Stimulated activated CD4-positive, alpha-beta T cell treated with anti-CD3 and anti-CD28 coated beads, Interleukin-15, amount 100 ng/mL, for 48 hours (primary cell): Measurements from ENCODE around the gene LRCH1.
"Not testable (repeated sequence)": the region's sequence is repeated elsewhere in the genome, so short reads cannot be mapped to it uniquely, and the experiment has no call there.

ENCODE experiments used
- DNase-seq, 2 donors: peaks; one replicate each; pipeline ENCODE4 v3.0.0-alpha.2; 2020; ENCODE audit warnings: low read depth in 2 of 2

LRCH1 gene, protein sequence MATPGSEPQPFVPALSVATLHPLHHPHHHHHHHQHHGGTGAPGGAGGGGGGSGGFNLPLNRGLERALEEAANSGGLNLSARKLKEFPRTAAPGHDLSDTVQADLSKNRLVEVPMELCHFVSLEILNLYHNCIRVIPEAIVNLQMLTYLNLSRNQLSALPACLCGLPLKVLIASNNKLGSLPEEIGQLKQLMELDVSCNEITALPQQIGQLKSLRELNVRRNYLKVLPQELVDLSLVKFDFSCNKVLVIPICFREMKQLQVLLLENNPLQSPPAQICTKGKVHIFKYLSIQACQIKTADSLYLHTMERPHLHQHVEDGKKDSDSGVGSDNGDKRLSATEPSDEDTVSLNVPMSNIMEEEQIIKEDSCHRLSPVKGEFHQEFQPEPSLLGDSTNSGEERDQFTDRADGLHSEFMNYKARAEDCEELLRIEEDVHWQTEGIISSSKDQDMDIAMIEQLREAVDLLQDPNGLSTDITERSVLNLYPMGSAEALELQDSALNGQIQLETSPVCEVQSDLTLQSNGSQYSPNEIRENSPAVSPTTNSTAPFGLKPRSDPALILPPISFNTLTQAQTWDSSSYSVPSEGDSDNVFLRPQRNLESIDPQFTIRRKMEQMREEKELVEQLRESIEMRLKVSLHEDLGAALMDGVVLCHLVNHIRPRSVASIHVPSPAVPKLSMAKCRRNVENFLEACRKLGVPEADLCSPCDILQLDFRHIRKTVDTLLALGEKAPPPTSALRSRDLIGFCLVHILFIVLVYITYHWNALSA

DNA sequence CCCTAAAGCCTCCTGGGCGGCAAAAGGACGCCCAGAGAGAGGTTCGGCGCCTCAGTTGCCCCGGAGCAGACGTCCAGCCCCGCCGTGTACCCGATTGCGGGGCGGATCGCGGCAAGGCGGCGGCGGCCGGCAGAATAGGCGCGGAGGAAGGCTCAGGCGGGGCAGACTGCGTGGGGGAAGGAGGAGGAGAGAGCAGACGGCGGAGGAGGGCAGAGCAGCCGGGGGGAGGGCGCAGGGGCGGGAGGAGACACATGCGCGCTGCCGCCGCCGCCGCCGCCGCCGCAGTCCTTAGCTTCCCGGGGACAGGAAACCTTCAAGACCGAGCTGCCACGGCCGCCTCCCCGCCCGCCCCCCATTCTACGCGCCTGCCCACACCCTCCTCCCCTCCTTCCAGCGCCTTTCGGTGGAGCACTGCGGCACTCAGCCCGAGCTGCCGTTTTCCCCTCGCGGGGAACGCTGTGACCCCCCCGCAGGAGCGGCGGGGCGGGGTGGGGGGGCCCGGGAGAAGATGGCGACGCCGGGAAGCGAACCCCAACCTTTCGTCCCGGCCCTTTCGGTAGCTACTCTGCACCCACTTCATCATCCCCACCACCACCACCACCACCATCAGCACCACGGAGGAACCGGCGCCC lies at the start of gene LRCH1:
LRCH1 (plus strand) TSS at position 282 of the 632 bp plus-strand sequence; CDS start at position 509, 227 bp downstream.
- DNase-seq, result peak; percentile 76 to 84

DNA sequence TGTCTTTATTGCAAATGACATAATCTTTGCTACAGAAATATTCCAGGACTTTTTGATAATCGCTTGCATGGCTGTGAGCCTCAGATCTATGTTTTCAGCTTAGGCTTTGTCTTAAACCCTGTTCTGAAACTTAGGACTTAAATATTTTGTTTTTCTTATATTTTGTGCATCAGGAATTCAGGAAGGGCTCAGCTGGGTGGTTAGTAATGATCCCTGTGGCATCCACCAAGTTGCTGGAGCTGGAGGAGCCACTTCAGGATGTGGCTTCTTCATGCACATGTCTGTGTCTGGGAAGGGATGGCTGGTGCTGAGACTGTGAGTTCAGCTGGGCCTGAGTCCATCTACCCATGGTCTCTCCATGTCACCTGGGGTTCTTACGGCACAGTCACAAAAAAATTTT lies 48.9 kb upstream of the LRCH1 start:
- no peak for DNase-seq

DNA sequence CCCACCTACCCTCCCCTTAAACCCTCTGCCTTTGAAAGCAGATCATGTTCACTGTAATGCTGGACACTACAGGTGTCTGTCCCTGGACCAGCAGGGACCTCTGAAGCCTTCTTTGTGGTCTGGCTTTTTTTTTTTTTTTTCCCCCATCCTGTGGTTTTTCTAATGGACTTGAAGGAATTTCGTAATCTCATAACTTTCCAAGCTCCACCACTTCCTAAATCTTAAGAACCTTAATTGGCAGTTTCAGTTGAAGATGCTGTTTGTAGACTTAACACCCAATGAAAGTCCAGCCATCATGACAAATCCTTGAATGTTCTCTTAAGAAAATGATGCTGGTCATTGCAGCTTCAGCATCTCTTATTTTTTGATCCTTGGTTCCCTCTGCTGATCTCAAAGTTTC lies 45.0 kb upstream of the LRCH1 start:
- no peak for DNase-seq

DNA sequence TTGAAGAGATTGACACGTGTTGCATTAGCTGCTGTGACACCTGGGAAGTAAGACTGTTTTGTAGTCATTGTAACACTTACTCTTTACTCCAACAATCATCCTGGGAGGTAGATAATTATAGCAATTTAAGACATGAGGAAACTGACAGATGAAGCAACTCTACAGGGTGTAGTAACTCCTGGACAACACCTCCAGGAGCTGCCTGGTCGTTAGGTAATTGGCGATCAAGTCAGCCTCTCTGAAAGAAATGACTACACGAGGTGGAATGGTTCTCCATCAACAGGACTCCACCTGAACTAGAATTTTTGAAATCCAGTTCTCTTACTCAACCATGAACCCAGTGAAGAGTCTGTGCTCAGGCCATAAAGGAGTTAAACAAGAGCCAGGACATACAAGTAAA lies 43.0 kb upstream of the LRCH1 start:
- no peak for DNase-seq

DNA sequence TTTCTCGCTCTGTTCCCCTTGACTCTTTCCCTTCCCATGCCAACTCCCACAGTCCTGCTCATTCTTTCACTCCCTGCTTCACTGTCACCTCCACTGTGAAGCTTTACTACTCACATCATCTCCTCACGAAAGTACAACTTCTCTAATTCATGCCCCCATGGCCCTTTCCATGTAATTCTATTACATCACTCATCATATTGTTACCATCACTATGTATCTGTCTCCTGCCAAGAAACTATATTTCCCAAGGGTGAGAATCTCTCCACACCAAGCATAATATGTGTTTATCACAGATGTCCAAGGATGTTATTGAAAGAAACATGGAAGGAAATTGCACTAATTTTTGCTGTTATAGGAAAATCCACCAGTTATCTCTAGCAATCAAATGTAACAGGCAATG lies 37.2 kb upstream of the LRCH1 start:
- DNase-seq, result no peak

DNA sequence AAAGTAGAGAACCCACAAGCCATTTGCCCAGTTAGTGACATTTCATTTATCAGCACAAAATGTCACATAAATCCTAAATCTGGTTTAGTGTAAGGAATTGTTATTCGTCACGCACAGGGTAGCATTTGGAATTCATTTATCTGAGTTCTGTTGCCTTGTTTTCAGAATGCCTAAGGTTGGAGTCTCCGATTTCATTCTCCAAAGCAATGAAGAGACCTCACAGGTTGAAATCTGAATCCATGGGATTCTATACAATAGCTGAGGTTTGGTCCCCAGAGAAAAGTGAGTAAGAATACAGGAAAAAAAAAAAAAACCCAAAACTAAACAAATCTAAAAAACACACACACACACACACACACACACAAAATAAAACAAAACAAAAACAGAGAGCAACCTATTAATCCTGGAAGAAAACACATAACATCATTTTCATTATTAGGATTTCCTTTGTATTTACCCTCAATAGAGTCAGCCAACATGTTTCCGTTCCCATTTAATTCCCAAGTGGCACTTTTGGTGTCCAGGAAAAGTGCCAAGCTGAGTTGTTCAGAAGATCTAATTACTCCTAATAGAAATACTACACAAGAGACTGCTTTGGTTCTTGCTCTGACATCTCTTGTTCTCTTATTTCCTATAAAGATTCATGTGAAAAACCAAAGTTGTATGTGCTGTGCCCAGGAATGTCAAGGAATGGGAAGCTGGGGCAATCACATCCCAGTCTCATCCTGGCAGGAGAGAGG lies 36.2 kb upstream of the LRCH1 start:
- no peak for DNase-seq

DNA sequence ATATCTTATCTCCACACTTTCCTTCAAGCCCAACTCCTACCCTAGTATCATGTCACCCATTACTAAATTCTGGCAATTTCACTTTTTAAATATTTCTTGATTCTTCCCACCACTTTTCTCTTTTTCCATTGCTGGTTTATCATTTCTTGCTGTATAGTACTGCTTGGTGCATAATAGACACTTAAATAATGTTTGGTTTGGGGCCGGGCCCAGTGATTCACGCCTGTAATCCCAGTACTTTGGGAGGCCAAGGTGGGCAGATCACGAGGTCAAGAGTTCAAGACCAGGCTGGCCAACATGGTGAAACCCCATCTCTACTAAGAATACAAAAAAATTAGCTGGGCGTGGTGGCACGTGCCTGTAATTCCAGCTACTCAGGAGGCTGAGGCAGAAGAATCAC lies 35.2 kb upstream of the LRCH1 start:
- DNase-seq, result not testable (repeated sequence)

DNA sequence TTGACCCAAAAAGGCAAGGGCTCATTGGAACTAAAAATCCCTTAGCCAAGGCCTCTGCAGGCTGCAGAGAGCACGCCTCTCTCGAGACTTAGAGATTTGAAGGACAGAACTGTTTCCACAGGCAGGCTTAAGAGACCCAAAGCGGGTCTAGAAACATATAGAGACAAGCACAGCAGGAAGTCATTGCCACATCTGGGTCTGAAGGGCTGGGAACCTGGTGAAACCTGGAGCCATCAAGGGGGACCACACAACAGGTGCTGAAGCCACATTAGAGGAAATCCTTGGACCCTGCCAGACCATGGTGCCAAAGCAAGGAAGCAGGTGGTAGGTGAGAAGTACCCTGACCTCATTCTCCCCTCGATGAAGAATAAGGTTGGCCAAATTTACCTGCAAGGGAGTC lies 33.8 kb upstream of the LRCH1 start:
- DNase-seq, result no peak

DNA sequence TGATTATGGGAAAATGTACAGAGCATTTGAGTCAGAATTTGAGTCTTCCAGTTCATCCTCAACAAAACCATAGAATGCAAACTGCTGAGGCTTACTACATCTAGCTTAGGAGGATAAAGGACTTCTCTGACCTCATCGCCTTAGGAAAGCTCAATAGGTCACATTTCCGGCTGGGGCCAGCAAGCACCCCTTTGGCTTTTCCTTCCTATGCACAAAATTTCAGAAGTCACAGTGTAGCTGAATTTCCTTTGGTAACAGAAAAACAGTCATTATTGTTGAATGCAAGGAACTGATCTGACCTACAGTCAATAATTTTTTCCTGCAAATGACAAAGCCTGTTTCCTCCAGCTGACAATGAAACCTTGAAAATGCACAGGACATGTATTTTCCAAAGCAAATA lies 32.8 kb upstream of the LRCH1 start:
- DNase-seq, result no peak

DNA sequence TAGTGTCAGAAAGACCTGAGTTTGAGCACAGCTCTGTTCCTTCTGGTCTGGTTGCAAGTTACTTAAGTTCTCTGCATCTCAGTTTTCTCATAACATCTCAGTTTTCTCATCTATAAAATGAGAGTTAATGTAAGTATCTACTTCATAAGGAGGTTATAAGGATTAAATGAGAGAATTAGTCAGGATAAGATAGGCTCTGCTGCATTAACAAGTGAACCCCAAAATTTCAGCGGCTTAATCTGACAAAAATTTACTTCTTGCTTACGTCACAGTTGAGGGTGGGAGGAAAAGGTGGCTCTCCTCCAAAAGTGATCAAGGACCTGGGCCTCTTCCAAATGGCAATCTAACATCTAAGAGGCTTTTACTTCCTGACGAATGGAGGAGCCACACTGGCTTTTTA lies 31.5 kb upstream of the LRCH1 start:
- no peak for DNase-seq

DNA sequence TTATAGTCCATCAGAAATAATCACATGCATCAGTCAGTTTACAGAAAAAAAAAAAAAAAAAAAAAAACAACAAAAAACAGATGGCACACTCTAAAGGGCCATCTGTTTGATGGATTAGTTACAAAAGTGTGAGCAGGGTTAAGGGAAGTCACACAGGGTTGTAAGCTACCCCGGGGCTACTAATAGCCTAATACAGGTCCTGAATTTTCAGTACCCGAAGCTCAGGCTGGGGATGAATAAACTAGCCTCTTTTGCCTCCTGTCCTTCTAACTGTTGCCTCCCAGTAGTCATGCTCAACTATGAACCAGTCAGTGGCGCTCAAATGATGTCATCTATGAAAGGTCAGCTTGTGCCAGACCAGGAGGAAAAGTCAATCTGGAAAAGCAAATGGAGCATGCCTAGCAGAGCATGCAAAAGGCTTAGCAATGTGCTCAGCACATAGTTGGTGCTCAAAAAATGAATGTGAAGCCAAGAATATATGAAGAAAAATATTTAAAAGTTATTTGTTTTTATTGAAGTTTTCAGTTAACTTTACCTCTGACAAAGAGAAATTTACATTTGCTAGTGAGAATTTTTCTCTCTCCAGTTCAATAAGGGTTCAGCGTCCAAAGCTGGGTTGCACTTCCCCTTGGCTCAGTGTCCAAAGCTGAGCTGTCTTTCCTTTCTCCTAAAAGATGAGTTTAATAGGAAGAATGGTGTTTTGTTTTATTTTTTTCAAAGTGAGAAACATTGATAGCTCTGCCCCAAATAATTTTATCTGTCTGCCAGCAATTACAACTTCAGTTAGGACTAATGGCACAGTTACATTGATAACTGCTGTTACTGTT lies 30.8 kb upstream of the LRCH1 start:
- DNase-seq, result no peak

DNA sequence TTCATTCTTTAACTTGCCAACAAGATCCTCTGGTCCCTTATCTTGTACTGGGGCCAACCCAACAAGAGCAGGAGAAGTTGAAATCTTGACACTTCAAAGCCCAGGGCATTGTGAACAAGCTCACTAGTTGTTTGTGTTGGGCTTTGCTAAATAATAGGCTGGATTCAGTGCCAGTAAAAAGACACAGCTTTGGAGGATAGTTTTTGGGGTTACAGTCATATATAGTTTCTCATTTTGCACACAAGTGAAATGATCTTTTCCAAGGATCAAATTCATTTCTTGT lies 30.3 kb upstream of the LRCH1 start:
- no peak for DNase-seq

DNA sequence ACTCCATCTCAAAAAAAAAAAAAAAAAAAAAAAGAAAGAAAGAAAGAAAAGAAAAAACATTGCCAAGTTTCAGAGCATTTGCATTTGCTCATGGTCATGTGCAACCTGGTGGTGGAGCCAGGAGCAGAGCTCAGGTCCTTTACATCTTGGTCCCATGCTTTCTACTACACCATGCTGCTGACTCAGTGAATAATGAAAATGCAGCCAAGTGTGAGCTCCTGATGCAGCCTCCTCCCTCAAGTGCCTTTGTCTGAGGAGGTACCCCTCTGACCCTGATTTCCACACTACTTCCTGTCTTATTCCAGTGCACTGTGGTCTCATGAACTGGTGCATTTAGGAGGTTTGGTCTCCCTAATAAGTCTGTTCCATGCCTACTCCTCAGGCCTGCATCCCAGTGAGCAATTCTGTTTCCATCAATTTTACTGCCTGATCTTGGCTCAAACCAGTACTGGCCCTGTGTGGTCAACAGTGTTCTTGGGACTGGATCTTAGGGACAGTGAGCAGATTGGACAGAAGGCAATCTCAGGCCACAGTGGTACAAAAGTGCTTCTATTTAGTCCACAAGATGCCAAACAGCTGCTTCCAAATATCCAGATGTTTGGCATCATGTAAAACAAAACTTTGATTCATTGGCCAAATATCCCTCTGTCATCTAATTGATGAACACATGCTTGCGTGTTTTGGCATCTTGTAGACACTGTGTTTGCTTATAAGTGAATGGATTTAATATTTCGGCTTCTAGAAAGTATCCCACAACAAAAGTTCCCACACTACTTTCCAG lies 28.8 kb upstream of the LRCH1 start:
- DNase-seq, result no peak

DNA sequence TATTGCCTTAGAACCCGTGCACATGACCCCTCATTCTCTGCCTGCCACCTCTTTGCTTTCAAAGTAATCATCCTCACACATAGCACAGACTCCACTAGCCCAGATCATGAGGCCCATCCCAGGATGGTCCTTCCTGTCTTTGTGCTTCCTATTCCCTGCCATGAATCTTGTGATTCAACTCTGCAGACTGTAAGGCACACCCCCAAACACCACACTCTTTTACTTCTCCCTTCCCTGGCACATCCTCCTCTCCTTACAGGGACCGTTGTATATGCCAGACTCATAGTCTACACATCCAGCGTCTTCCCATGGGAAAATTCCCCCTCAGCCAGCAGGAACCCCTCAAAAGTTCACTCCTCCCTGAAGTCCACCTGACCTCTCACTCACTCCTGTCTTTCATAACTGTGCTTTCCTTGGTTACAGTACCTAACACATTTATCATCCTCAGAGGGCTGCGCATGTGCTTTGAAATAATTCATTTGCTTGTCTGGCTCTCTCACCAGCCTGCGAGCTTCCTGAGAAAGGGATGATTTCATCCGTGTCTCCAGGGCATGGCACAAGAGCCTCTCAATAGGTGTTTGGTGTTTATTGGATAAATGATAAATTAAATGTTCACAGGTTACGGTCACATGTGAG lies 26.8 kb upstream of the LRCH1 start:
- no peak for DNase-seq

DNA sequence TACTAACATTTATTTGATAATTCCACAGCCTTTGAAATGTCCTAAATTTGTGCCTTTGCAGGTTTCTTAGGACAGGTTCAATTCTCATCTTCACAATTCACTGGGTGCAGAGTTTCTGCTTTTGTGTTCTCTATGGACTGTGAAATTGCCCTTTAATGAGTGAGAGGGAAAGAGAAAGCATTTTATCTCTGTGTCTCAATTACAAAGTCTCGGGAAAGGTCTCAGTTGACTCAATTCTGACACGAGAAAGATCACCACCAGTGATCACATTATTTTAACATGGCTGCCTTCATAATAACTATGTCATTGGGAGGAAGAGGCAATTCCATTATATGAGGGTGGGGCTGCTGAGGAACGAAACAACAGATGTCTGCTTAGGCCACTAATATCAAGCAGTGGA lies 26.2 kb upstream of the LRCH1 start:
- DNase-seq, result no peak

DNA sequence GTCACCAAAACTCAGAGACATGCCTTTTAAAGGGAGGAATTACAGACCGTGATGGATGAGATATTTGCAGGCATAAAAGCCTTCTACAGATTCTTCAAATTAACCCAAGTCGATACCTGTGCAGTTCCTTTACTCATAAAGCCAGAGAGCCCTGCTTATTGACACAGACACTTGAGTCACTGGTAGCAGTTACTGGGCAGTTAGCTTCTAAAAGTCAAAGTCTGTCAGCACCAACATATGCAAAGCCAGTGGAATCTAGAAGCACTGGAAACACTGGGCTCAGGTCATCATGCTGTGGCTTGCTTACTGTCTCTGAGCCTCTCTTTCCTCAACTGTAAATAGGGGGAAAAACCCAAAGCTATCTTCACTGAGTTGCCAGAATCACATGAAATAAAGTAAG lies 25.7 kb upstream of the LRCH1 start:
- DNase-seq, result no peak

DNA sequence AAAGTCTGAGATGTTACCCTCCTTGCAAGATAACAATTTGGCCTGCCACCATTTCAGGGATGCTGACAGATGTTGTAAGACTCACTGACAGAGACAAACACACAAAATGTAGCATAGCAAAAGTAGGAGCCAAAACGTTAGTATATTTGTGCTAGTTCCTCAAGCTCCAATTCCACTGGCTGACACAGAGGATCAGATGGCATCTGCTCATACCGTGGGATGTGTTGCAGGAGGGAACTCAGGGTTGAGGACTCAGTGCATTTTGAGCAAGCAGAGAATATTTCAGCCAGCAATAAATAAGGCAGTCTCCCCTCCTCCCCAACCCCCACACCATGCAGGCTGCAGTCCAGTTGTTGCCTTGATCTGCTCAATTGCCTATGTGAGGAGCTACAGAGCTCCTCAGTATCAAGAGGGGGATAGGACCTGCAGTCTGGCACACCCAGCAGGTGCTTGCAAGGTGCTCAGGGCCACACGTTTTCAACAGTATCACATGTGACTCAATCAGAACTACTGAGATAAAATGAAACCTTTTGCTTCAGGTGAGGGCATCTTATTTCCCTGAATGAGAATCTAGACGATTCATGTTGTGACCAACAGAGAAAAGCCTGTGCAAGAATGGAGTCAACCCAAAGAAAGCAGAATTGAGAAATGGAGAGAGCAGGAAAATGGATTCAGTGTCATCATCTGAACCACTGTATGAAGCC lies 23.6 kb upstream of the LRCH1 start:
- no peak for DNase-seq

DNA sequence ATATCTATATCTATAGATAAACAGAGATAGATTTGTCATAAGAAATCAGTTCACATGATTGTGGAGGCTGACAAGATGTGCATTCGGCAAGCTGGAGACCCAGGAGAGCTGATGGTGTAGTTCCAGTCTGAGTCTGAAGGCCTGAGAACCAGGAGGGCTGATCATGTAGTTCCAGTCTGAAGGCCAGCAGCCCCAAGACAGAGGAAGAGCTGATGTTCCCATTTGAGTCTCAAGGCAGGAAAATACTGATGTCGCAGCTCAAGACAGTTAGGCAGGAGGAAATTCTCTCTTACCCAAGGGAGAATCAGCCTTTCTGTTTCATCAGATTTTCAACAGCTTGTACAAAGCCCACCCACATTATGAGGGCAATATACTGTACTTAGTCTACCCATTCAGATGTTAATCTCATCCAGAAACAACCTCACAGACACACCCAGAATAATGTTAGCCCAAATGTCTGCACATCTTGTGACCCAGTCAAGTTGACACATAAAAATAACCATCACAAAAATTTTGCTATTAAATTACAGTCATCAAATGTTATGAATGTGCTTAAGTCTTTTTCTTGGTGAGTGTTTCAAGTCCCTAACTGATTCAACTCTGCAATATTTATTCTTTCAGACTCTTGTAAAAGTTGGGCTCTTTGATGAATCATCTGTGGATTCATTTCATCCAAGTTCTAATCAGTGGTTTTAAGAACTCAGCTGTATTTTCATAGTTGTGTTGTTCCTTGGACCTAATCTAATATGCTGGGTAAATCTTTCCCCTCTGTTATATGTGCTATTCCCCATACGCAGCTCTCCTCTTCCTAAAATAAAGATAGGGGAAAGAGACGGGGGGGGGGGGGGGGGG lies 22.7 kb upstream of the LRCH1 start:
- no peak for DNase-seq

DNA sequence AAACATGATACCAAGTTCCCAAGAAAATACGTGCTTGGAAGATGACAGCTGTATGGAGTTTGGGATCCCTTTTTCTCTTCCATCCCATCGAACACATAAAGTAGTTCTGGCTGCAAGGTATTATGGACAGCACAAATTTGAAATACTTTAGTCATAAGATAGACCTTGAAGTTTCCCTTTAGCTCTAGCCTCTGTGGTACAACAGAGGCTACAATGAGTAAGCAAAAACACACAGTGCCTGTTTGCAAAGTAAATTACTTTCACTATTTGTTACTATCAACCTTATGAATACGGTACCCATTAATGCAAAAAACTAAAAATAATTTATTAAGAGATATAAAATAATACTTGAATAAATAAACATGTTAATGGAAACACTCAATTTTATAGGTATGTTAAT lies 21.0 kb upstream of the LRCH1 start:
- DNase-seq, result no peak
